DMS 273 (cell line): ENCODE measurements around the gene MATR3.

Source experiments
- DNase-seq: peaks from one replicate; lab custom pipeline; 2025; ENCODE audit not compliant: unreplicated experiment; lab: John Stamatoyannopoulos, UW

MATR3 gene

DNA sequence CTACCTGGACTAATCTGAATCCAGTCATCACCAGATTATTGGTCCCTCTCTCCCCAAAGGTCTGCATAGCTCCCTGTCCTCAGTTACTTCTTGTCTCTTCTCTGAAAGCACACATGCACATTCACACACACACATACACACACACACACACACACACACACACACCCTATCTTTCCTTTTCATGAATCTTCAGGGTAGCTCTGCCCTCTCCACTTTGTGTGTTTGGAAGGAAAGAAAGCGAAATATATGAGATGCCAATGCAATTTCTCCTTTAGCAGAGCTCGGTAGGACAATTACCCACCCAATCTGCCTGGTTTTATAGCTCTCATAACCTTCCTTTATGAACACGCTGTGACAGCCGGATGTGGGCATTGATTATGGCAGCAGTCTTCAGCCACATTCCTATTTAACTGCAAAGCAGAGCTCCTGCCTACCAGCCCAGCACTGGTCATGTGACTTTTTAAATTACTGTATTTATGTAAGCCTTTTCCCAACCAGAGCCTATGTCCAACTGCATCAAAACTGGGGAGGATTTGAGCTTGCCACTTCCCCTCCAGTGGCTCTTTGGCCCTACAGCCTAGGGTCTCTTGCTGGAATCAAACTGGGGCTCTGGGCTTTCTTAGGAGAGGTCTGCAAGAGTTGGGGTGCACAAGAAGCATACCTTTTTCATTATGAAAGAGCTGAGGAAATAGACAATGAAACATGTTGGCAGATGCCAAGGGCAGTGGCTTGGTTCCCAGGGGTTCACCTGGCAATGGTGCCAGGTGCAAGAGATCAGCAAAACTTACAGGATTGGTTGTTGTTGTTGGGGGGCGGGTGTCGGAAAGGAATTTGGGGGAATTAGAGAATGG, 20.8 kb upstream of the MATR3 start:
- peak; percentile 52 for DNase-seq

DNA sequence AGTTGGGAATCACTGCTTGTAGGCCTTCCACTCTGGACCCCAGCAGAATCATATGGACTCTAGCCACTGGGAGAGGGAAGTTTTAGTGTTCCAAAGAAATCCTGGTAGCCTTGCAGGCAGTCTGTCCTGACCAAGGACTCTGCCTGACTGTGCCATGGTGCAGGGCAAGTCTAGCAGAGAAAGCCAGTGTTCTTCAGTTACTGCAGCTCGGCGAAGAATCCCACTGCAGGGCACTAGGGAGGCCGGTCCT, 20.3 kb upstream of the MATR3 start:
- DNase-seq: peak; percentile 71

DNA sequence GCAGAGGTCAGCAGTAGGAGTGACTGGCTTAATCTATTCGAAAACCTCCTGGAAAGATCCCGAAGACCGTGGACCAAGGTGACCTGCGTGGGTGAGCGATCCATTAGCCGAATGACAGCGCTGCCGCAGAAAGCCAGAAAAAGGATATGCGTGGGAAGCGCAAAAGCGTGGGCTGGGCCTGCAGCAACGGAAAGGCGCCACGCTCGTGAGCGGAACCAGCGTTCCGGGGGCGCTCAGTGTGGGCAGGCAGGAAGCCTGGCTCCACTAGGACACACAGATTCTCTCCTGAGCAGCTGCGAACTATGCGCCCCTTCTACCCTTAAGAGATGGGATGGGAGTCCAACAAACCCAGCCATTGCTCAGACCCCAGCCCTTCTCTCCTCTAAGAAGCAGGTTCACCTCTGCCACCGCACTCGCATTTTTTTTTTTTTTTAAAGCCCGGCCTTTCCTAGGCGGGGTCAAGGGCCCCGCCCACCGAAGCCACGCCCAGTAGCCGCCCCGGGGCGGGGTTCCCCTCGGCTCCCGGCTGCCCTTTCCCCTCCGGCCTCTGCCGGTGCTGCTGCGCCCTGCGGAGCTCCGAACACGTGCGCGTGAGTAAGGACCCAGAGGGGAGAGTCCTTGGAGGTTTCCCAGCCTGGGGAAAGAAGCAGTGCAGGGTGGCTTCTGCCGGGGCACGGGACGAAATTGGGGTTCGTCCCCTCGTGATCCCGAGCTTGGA, 19.8 kb upstream of the MATR3 start:
- DNase-seq: peak; percentile 96

DNA sequence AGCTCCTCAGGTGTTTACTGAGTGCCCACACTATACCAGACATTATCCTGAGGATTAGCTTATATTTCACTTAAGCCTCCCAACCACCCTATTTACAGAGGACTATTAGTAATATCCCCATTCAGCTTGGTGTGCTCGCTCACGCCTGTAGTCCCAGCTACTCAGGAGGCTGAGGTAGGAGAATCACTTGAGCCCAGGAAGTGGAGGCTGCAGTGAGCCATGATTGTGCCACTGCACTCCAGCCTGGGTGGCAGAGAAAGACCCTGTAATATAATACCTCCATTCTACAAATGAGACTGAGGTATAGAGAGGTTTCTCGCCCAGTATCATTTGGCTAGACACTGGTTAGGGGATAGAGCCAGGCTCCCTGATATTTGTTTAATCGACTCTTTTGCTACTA, 18.0 kb upstream of the MATR3 start:
- no peak for DNase-seq

DNA sequence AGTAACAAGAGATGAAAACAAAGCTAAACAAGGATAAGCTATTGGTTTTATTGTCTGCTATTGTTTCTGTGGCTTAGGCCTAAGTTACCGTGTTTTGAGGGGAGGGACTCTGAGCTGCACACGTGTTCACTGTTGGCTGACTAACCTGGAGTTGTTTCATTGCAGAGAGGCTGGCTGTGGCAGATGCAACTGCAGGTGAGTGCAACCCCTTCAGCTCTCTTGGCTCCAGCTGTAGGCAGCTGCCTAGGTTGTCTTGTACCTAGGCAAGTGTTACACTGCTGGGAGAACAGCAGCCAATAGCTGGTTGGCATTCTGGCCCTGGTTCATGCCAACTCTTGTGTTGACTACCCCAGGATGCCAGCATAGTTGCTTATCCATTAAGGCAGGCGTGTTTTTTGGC, 17.6 kb upstream of the MATR3 start:
- DNase-seq: peak; percentile 46

DNA sequence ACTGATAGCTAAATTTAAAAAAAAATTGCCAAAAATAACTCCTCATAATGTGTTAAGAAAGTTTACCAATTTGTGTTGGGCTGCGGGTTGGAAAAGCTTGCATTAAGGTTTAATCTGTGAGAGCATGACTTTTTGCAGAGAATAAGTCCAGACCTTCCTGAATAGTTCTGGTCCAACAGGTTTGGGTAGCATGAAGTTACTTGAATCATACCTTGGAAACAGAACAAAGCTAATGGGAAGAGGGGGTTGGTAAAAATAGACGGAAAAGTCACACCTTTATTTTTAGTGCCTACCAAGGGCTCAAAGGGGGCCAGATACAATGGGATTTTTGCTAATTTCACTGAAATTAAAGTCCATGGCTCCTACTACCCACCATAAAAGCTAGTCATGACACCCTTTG, 17.1 kb upstream of the MATR3 start:
- DNase-seq: no peak

DNA sequence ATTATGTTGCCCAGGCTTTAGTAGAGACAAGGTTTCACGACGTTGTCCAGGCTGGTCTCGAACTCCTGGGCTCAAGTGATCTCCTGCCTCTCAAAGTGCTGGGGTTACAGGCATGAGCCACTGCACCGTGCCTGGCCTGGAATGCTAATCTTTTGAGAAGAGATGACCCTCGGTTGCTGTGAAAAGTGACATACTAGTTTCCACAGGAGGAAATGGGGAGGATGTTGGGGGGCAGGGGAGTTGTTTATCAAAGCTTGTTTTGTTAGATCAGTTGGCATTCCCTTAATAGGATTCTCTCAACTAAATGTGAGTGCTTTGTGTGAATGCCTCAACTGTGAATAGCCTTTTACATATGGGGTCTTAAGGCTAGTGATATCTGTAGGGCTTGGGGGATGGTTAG, 16.4 kb upstream of the MATR3 start:
- no peak for DNase-seq

DNA sequence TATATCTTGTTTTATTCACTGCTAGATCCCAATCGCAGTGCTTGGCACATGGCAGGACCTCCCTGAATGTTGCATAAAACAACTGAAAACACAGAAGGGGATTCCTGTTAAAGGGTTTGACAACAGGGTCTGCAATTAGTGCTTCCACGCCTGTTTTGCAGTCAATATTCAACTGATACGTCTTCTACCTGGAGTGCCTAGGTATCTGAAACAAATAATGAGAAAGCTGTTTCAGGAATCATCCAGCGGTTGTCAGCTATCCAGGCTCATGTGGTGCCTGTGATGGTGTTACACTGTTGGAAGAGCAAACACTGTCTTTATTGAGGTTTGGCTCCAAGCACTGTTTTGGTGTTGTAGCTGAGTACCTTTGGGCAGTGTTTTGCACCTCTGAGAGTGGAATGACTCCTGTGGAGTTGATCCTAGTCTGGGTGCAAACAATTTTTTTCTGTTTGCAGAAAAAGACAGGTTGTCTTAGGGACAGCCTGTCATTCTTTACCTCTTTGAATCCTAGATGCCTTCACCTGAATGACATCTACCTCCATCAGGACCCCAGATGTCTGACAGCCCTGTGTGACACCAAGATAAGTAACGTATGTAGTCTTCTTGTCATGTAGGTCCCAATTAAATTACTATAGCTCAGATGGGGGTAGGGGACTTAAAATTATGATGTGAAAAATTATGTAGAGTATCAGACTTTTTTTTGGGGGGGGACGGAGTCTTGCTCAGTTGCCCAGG, 14.8 kb upstream of the MATR3 start:
- no peak for DNase-seq

DNA sequence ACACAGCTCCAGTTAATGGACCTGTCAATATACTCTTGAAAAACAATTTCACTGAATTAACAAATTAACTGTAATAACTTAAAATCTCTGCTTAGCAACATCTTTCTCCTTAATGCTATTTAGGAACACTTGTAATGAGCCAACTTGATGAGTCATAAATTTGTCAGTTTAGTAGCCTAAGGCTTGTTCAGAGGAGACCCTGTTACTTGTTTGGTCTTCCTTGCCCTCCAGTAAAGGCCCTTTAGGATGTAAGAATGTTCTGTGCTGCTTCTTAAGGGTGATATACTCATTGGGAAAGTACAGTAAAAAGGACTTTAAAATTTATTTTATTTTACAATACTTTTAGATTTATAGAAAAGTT, 11.4 kb upstream of the MATR3 start:
- peak; percentile 52 for DNase-seq

DNA sequence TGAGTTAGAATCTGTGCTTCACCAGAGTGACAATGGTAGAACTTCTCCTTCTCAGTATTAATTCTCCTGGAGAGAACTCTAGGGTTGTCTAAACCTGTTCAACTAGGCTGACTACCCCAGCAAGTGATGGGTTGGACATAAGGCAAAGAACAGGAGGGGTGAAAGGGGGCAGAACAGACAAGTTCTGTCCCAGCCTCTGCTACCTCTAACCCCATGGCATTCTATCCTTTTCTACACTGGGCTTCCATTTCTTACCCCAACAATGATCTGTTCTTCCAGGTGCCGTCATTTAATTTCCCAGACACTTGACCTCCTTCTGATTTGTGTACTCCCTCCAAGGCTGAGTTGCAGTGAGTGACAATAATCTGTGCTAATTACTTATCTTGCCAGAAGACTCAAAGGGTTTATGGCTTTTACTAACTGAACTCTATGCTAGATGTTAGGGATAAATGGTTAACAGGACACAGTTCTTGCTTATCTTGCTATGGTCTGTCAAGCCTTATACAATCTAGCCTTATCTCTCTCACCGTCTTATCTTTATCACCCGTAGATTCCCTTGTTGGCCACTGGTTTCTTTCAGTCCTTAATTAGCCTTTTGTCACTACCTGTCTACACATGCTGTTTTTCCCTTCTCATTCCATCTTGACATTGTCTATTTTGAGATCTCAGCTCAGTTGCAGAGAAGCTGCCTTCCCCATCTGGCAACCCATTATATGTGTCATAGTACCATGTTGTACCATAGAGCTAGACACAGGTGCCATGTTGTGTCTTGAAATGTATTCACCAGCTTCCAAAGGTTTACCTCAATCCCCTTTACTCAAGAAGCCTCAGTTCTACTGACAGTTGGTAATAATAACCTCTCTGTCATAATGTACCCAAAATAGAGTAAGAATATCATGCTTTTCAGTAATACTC, 10.0 kb upstream of the MATR3 start:
- DNase-seq: peak; percentile 34

DNA sequence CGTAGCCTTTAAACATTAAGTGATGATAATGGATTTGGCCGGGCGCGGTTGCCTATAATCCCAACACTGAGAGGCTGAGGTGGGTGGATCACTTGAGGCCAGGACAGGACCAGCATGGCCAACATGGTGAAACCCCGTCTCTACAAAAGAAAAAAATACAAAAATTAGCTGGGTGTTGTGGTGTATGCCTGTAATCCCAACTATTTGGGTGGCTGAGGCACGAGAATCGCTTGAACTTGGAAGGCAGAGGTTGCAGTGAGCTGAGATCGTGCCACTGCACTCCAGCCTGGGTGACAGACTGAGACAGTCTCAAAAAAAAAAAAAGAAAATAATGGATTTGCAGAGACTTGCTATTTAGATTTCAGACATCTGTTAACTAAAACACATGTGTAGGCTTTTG, 9.2 kb upstream of the MATR3 start:
- DNase-seq: no peak

DNA sequence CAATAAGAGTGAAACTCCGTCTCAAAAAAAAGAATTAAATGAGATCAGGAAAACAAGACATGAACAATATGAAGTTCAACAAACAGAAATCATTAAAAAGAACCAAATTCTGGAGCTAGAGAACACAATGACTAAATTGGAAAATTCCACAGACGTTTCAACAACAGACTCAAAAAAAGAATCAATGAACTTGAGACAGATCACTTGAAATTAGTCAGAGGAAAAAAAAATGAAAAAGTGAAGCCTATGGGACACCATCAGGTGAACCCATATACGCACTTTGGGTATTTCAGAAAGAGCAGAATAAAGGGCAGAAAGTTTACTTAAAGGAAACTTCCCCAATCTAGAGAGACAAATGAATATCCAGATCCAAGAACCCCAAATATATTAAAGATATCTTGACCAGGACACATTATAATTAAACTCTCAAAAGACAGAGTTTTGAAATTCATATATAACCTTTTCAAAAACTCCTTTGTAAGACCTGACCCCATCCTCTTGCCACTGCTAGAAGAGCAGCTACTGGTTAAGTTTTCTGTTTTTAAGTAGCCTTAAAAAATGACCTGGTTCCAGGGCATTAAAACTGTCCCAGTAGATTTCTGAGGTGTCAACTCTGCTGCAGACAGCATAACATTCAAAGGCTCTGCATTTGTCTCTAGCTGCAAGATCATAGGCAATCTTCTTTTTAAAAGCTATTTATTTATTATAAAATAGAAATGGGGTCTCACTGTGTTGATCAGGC, 7.7 kb upstream of the MATR3 start:
- DNase-seq: peak; percentile 51

DNA sequence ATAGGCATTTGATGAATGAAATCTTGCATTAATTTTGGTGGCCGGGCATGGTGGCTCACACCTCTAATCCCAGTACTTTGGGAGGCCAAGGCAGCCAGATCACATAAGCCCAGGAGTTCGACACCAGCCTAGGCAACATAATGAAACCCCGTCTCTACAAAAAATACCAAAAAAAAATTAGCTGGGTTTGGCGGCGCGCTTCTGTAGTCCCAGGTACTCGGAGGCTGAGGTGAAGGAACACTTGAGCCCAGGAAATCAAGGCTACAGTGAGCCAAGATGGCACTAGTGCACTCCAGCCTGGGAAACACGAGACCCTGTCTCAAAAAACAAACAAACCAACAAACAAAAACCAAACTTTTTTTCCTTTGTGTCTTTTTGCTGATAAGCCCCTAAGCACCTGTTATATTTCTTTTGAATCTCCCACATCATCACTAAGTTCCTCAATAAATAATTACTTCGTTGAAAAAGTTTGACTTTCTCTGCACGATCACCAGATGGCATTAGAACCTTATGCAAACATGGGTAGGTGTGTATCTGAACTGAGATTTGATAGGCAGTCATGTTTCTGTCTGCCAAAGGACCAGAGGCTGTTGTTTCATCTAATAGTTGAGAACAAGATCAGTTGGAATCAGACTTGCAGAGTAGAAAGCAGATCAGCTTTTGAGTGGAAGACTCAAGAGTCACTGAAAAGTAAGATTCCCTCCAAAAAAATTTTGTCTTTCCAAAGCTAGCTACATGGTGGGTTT, 5.5 kb upstream of the MATR3 start:
- DNase-seq: peak; percentile 74

DNA sequence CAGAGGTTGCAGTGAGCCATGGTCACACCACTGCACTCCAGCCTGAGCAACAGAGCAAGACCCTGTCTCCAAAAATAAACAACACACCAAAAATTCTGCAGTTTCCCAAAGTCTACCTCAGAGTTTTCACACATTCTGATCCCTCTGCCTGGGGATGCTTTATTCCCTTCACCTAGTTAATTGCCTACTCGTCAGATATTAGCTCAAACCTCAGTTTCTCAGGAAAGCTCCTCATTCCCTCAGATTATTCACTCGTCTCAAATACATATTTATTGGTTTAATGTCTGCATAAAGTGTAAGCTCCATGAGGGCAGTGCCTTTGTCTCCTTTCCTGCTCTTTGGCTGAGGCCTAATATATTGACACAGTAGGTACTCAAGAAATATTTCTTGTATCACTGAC, 2.5 kb upstream of the MATR3 start:
- DNase-seq: no peak

DNA sequence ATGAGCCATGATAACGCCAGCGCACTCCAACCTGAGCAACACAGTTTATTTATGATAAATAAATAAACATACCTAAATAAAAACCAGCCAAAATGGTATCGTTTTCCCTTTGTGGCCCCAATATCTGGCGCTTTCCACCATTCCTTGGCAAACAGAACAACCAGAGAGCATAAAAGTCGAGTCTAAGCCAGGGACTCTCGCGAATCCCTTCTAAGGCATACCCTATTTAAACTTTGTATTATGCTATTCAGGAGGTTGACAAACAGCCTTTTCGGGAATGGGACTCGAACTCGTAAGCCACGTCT, 386 bp upstream of the MATR3 start:
- no peak for DNase-seq

DNA sequence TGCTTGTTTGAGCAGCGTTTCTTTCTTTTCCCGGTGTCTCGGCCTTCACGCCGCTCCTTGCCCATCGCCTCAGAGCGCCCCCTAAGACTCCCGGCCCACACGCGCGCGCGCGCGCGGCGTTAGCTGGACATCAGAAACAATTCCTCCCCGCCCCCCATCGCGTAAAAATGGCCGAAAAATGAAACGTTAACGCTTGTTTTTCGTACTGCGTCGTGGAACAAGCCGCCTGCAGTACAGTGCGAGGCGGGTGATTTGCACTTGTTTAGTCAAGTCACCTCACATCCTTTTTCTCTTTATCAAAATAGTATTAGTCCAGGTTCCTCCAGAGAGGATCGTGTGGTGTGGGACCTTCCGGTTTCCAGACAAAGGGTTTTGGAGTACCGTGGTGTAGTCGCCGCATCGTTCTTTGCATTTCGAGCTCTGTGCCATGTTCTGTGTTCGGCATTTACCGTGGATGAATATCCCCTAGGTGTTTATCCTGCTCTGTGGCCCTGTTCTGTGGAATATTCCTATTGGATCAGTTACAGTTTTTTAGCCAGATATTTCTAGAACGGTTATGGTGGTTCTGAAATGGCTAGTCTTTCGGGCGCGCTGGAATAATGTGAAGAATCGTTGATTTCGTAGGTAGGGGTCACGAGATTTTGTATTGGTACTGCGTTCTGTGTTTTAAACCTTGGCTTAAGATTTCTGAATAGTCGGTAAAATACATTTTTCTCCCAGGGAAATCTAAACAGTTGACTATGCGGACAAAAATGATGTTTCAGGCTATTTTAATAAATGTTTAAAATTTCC, 1.0 kb downstream of the MATR3 start:
- peak; percentile 89 for DNase-seq

DNA sequence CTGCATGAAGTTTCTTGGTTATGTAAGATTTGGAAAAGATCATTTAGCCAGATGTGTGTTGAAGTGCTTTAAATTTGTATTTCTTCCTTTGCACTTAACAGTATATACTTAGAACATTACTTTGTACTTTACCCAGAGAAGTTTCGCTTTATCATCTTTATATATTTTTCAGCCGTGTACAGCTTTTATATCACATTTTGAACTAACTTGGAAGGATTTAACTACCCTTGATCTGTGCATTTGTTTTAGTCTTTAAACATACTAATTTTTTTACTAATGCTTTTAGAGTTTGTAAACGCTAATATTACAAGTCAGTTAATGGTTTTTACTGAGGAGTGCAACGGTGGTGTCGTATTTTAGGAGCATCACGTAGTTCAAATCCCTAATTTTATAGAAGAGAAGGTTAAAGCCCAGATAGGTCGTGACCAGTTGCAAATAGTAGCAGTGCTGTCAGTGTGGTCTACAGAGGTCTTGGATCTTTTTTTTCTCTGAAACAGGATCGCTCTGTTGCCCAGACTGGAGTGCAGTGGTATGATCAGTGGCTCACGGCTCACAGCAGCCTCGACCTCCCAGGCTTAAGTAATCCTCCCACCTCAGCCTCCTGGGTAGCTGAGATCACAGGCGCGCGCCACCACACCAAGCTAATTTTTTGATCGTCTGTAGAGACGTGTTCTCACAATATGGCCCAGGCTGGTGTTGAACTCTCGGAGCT, 2.0 kb downstream of the MATR3 start:
- DNase-seq: peak; percentile 33

DNA sequence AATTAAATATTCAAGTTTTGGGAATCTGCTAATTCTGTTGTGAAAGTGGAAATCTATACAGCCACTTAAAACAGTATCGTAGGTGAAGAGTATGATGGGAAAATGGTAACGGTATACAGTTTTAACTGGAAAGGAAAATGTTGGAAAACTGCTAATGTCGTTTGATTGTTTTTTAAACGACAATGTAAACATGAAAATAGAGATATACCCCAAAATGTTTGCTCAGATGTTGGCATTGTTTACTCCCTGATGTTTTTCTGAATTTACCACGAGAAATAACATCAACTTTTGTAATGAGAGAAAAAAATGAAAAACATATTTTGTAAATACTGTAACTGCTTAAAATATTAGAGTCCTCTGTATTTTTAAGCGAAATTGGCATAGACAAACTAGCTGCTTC, 2.7 kb downstream of the MATR3 start:
- DNase-seq: no peak
